Gastrocnemius medialis (tissue), 4 donors: ENCODE data around the gene GRIN2C. TPM values are rescaled to one million over a fixed set of nuclear protein-coding genes. Genes with fewer than 3 reads are reported as not detected.

Experiments
- ATAC-seq, 2 donors: fragments of 150-250 bp; one replicate each; pipeline ENCODE4 v1.9.1; 2016
- DNase-seq, 2 donors: peaks; one replicate each; pipeline ENCODE4 v3.0.0-alpha.2; 2019
- H3K27ac ChIP-seq, 4 donors: fragments of 200-600 bp; sonication (generic); 1 replicate in 1 of 4; 2 replicates in 3 of 4; pipeline ENCODE4 v1.5.1; 2016 to 2018; ENCODE audit warnings: mild to moderate bottlenecking in 2 of 4, moderate library complexity in 1 of 4
- H3K27me3 ChIP-seq, 3 donors: fragments of 200-600 bp; sonication (generic) in 2 of 3; 1 replicate in 1 of 3; 2 replicates in 2 of 3; pipeline versions ENCODE4 v1.5.1 to v1.6.0; 2016 to 2019; ENCODE audit warnings: mild to moderate bottlenecking in 1 of 3, moderate library complexity in 1 of 3
- H3K36me3 ChIP-seq, 2 donors: fragments of 200-600 bp; sonication (generic) in 1 of 2; one replicate each; pipeline ENCODE4 v1.5.1; 2017 to 2018
- H3K4me1 ChIP-seq, 2 donors: fragments of 200-600 bp; sonication (generic) in 1 of 2; one replicate each; pipeline ENCODE4 v1.5.1; 2016 to 2017; ENCODE audit warnings: mild to moderate bottlenecking in 2 of 2
- H3K4me3 ChIP-seq, 4 donors: fragments of 200-600 bp; sonication (generic) in 3 of 4; 1 replicate in 1 of 4; 2 replicates in 3 of 4; pipeline ENCODE4 v1.5.1; 2016 to 2019; ENCODE audit warnings: mild to moderate bottlenecking in 2 of 4
- H3K9me3 ChIP-seq, 3 donors: fragments of 200-600 bp; sonication (generic) in 2 of 3; 1 replicate in 1 of 3; 2 replicates in 2 of 3; pipeline ENCODE4 v1.5.1; 2016 to 2019
- POLR2A ChIP-seq, 2 donors: fragments of 450-650 bp; IDR thresholded peaks; one replicate each; pipeline ENCODE4 v1.6.1; 2017; ENCODE audit warnings: antibody characterized with exemption in 2 of 2, mild to moderate bottlenecking in 2 of 2, moderate library complexity in 2 of 2
- in situ Hi-C, 4 donors: fragments of 200-750 bp; cut with MboI; loops; one replicate each; pipeline versions ENCODE4 v1.15.0 to v1.8.0; 2017; ENCODE audit warnings: low sequenced_read_pairs in 4 of 4
- intact Hi-C: fragments of 100-400 bp; cut with DNase I; formaldehyde crosslinking; loops from one replicate; pipeline ENCODE4 v1.15.1; 2023; ENCODE audit warnings: low total_unique reads
- total RNA-seq, 4 donors: library from RNA; depleted of rRNA; stranded (reverse); fragments of >200 nt; gene quantifications; one replicate each; pipeline versions ENCODE4 v1.1.0 to v1.2.3, GENCODE V29; 2016
- TF ChIP-seq, protein P1 (sequence below), 5 experiments: fragments of 450-650 bp in 3 of 5; fragments of 200-600 bp in 2 of 5; sonication (generic) in 2 of 5; IDR thresholded peaks in 4 of 5; conservative IDR thresholded peaks in 1 of 5; 1 replicate in 4 of 5; 2 replicates in 1 of 5; pipeline ENCODE4 v1.5.1; 2016 to 2019; ENCODE audit warnings: antibody characterized with exemption in 5 of 5, mild to moderate bottlenecking in 3 of 5, moderate library complexity in 3 of 5

Gene GRIN2C
- total RNA-seq, 4 donors from 2014 or later = 1.2 to 1.5 TPM; not detected in 2

DNA sequence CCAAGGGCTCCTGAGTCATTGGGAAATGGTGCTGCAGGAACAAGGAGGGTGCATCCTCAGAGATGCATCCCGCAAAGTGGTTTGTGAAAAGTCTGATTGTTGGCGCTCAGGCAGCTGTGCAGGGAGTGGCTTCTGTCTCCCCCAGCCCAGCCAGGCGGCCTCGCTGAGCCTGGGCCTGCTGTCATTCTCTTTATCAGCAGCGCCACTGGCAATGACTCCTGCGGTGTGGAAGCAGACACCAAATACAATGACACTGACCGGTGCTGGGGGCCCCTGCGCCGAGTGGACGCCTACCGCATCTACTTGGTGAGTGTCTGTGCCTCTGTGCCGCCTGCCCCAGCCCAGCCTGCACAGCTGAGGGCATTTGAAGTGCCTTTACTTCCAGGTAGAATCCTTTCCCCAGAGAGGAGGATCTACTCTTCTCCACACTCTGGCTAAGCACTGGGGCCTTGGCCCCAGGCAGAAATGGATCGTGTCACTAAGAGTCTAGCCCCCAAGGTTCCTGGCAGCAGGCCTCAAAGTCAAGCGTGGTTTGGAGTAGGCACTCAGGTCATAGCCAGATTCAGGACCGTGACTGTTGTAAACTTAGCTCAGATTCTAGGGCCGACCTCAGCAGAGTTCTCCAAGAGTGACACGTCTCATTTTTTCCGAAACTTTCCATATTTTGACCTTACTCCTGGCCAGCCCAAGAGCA lies 64.2 kb downstream of the GRIN2C start:
- Histone ChIP-seq H3K27me3 (no peaks in the 10 kb centered on the region), H3K27ac (no peak overlapping the region), H3K9me3 (no peaks in the 10 kb centered on the region), H3K36me3 (peaks cover 0 to 57% of the 10 kb centered on the region in 2 donors), H3K4me1 (no peaks in the 10 kb centered on the region), H3K4me3 (no peak overlapping the region)
- ATAC-seq = no peak
- TF ChIP-seq, protein P1, sequence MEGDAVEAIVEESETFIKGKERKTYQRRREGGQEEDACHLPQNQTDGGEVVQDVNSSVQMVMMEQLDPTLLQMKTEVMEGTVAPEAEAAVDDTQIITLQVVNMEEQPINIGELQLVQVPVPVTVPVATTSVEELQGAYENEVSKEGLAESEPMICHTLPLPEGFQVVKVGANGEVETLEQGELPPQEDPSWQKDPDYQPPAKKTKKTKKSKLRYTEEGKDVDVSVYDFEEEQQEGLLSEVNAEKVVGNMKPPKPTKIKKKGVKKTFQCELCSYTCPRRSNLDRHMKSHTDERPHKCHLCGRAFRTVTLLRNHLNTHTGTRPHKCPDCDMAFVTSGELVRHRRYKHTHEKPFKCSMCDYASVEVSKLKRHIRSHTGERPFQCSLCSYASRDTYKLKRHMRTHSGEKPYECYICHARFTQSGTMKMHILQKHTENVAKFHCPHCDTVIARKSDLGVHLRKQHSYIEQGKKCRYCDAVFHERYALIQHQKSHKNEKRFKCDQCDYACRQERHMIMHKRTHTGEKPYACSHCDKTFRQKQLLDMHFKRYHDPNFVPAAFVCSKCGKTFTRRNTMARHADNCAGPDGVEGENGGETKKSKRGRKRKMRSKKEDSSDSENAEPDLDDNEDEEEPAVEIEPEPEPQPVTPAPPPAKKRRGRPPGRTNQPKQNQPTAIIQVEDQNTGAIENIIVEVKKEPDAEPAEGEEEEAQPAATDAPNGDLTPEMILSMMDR (IDR thresholded peaks at IDR 0.05 in 4 of 5, conservative IDR thresholded peaks at IDR 0.05 in 1 of 5) = no peak
- no peak for TF ChIP-seq POLR2A (IDR thresholded peaks at IDR 0.05)
- DNase-seq = no peak
- intact Hi-C loops = no loop called here
- in situ Hi-C loops = loop anchor here in 3 of 4 donors (10.0 kb wide), 1 partner anchor 69 kb away; no protein-coding TSS in a partner anchor

DNA sequence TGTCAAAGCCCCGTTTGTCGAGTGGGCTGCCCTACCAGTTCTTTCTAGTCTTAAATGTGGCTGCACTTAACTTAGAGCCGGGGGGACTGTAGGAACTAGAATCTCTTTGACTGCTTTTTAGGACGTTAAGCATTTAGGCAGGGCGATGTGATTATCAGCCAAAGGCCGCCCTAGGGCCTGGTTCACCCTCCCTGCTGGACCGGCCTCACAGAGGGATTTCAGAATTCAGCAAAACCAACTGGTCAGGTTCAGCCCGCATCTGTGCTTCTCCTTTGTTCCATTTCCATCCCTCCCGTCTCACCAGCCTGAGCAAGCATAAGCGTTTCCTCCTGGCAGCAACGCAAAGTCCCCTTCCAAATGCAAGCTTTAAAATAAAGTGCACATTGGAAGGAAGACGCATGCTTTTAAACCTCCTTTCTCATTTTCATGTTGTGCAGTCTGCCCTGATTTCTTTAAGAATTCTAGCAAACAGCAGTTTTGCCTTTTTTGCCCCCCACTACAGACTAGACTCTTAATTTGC lies 67.0 kb downstream of the GRIN2C start:
- intact Hi-C loops = loop anchor here (5.0 kb wide), 1 partner anchor 165 kb away; no protein-coding TSS in a partner anchor
- DNase-seq = no peak
- peaks cover 0 to 37% of the 10 kb centered on the region in 2 donors for H3K36me3 ChIP-seq
- H3K9me3 ChIP-seq = no peaks in the 10 kb centered on the region
- ATAC-seq = no peak
- no peak for TF ChIP-seq POLR2A (IDR thresholded peaks at IDR 0.05)
- TF ChIP-seq, protein P1 (IDR thresholded peaks at IDR 0.05 in 4 of 5, conservative IDR thresholded peaks at IDR 0.05 in 1 of 5) = no peak
- no peaks in the 10 kb centered on the region for H3K27me3 ChIP-seq
- in situ Hi-C loops = loop anchor here (5.0 to 10.0 kb wide), 2 partner anchors 72 to 75 kb away; no protein-coding TSS in a partner anchor
- no peak overlapping the region for H3K4me3 ChIP-seq
- no peaks in the 10 kb centered on the region for H3K4me1 ChIP-seq
- no peak overlapping the region for H3K27ac ChIP-seq

Other genes starting within 250 kb of the GRIN2C start
- gene CD300E, start 236.1 kb downstream of the GRIN2C start, total RNA-seq = under 1 TPM in 2 of 4 donors, not detected in 2; 0.26 to 0.91 TPM
- not detected for gene CD300LF, start 147.0 kb downstream of the GRIN2C start, total RNA-seq
- 1 to 10 TPM in 1 of 4 donors, under 1 TPM in 3; 0.24 to 3.7 (median 0.43) TPM for gene RAB37, start 122.6 kb downstream of the GRIN2C start, total RNA-seq
- gene NHERF1, start 111.3 kb downstream of the GRIN2C start, total RNA-seq = 1 to 10 TPM; 3.8 to 5.6 (median 5.5) TPM
- 10 to 100 TPM in 3 of 4 donors, 1 to 10 TPM in 1; 7.7 to 27.4 (median 14.5) TPM for gene NAT9, start 83.5 kb downstream of the GRIN2C start, total RNA-seq
- gene FDXR, start 13.1 kb upstream of the GRIN2C start, total RNA-seq = 1 to 10 TPM; 2.1 to 6.0 (median 3.2) TPM
- not detected for gene FADS6, start 33.7 kb upstream of the GRIN2C start, total RNA-seq
- gene USH1G, start 63.4 kb upstream of the GRIN2C start, total RNA-seq = not detected
- under 1 TPM in 1 of 4 donors, not detected in 3; 0.19 TPM for gene OTOP2, start 64.4 kb upstream of the GRIN2C start, total RNA-seq
- gene OTOP3, start 76.0 kb upstream of the GRIN2C start, total RNA-seq = not detected
- gene HID1, start 112.9 kb upstream of the GRIN2C start, total RNA-seq = 1 to 10 TPM; 2.2 to 4.3 (median 2.9) TPM
- 1 to 10 TPM; 1.3 to 3.6 (median 2.6) TPM for gene CDR2L, start 127.7 kb upstream of the GRIN2C start, total RNA-seq
- 100 to 1,000 TPM in 3 of 4 donors, 10 to 100 TPM in 1; 97.9 to 141 (median 107) TPM for gene MRPL58, start 152.8 kb upstream of the GRIN2C start, total RNA-seq
- gene ATP5PD, start 187.1 kb upstream of the GRIN2C start, total RNA-seq = 100 to 1,000 TPM; 377 to 495 (median 491) TPM
- 10 to 100 TPM; 29.4 to 51.1 (median 41.8) TPM for gene KCTD2, start 187.3 kb upstream of the GRIN2C start, total RNA-seq
- 1 to 10 TPM; 1.5 to 7.9 (median 6.9) TPM for gene SLC16A5, start 228.1 kb upstream of the GRIN2C start, total RNA-seq